KMS-11 (cell line): ENCODE data around the gene MAPK1.
"Not testable (repeated sequence)": the region's sequence is repeated elsewhere in the genome, so short reads cannot be mapped to it uniquely, and the experiment has no call there.

Experiments
- H2AFZ ChIP-seq: fragments of 200-600 bp; sonication (generic); 2 replicates; pipeline ENCODE4 v1.6.1; 2016; ENCODE audit warnings: antibody characterized with exemption, mixed run types, low read depth
- H3K27ac ChIP-seq: fragments of 200-600 bp; sonication (generic); 2 replicates; pipeline ENCODE4 v1.6.1; 2016; ENCODE audit warnings: mild to moderate bottlenecking, mixed run types
- H3K27me3 ChIP-seq: fragments of 200-600 bp; sonication (generic); 2 replicates; pipeline ENCODE4 v1.6.1; 2017; ENCODE audit warnings: mild to moderate bottlenecking, low read depth, mixed run types, moderate library complexity; ENCODE audit not compliant: insufficient read depth
- H3K36me3 ChIP-seq: fragments of 200-600 bp; sonication (generic); 2 replicates; pipeline ENCODE4 v1.6.1; 2017; ENCODE audit warnings: mild to moderate bottlenecking, mixed run types; ENCODE audit not compliant: insufficient read depth
- H3K4me1 ChIP-seq: fragments of 200-600 bp; sonication (generic); 2 replicates; pipeline ENCODE4 v1.6.1; 2016; ENCODE audit warnings: mild to moderate bottlenecking, low read depth, mixed run types; ENCODE audit not compliant: poor library complexity, severe bottlenecking
- H3K4me2 ChIP-seq: fragments of 200-600 bp; sonication (generic); 2 replicates; pipeline ENCODE4 v1.7.0; 2016; ENCODE audit warnings: mild to moderate bottlenecking, mixed run types
- H3K4me3 ChIP-seq: fragments of 200-600 bp; sonication (generic); IDR thresholded peaks from 2 replicates; pipeline ENCODE4 v1.6.1; 2017; ENCODE audit warnings: low read depth, low read length, mixed read lengths; ENCODE audit not compliant: insufficient read depth
- H3K79me2 ChIP-seq: fragments of 200-600 bp; sonication (generic); 2 replicates; pipeline ENCODE4 v1.6.1; 2016; ENCODE audit warnings: low read depth, mixed run types; ENCODE audit not compliant: insufficient read depth
- H3K9ac ChIP-seq: fragments of 200-600 bp; sonication (generic); 2 replicates; pipeline ENCODE4 v1.6.1; 2016; ENCODE audit warnings: mild to moderate bottlenecking, mixed run types
- H4K20me1 ChIP-seq: fragments of 200-600 bp; sonication (generic); 2 replicates; pipeline ENCODE4 v1.6.1; 2016; ENCODE audit warnings: mild to moderate bottlenecking, mixed run types; ENCODE audit not compliant: insufficient read depth
- CTCF ChIP-seq: fragments of 200-600 bp; sonication (generic); conservative IDR thresholded peaks from 2 replicates; pipeline ENCODE4 v1.6.1; 2017; ENCODE audit warnings: low read depth, mild to moderate bottlenecking, antibody characterized with exemption, low read length, moderate library complexity, mixed read lengths

MAPK1 gene

GRCh38 chr22:21909871-21910270, 42.4 kb upstream of the MAPK1 start:
- H3K4me1 ChIP-seq: no peaks in the 10 kb centered on the region
- H2AFZ ChIP-seq: no peak overlapping the region
- TF ChIP-seq CTCF: no peak
- H3K27ac ChIP-seq: no peak overlapping the region
- H3K9ac ChIP-seq: no peak overlapping the region
- H4K20me1 ChIP-seq: no peaks in the 10 kb centered on the region
- no peaks in the 10 kb centered on the region for H3K36me3 ChIP-seq
- H3K27me3 ChIP-seq: no peaks in the 10 kb centered on the region
- no peak overlapping the region for H3K4me3 ChIP-seq
- no peaks in the 10 kb centered on the region for H3K79me2 ChIP-seq
- H3K4me2 ChIP-seq: no peak overlapping the region

DNA sequence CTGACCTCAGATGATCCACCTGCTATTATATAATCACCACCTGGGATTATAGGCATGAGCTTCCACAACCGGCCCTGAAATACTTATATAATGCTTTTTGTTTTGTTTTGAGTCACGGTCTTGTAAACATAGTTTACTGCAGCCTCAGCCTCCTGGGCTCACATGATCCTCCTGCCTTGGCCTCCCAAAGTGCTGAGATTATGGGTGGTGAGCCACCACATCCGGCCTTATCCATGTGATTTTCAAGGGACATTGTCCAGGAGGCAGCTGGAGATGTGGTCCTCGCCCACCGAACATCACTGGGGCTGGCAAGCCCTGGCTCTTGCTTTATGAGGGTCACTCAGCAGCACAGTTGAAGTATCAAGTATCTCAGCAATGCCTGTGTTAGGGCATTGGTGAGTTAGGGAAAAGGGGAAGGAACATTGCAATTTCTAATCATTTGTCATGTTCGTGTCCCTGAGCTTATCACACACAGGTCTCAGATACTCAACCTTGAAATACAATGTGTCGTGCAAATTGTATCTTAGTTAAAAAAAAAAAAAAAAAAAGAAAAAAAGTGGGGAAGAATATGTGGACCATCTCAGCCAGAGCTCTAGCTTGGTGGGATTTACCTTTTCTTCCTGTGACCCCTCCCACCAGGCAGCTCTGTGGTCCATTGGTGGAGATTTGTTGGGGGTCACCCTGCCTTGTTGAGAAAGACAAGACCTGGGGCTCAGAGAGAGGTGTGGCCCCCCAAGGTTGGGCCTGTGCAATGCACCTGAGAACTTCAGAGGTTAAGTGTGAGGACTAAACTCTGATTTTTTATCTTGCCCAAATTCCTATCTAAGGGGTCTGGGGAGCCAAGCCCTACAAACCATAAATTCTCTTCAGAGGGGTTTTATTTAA, 40.4 kb upstream of the MAPK1 start:
- TF ChIP-seq CTCF: no peak
- Histone ChIP-seq H2AFZ (no peak overlapping the region), H3K27me3 (no peaks in the 10 kb centered on the region), H4K20me1 (no peaks in the 10 kb centered on the region), H3K27ac (no peak overlapping the region), H3K36me3 (no peaks in the 10 kb centered on the region), H3K9ac (no peak overlapping the region), H3K4me1 (no peaks in the 10 kb centered on the region), H3K4me2 (no peak overlapping the region), H3K4me3 (no peak overlapping the region), H3K79me2 (no peaks in the 10 kb centered on the region)

DNA sequence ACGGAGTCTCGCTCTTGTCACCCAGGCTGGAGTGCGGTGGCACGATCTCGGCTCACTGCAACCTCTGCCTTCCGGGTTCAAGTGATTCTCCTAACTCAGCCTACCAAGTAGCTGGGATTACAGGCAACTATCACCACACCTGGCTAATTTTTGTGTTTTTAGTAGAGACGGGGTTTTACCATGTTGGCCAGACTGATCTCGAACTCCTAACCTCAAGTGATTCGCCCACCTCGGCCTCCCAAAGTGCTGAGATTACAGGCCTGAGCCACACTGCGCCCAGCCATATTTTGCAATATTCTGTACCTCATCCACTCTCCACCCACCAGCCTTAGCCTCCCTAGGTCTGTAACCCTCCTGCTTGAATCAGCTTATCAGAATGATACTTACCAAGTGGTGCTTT, 37.8 kb upstream of the MAPK1 start:
- H3K4me1 ChIP-seq: peaks cover 12% of the 10 kb centered on the region
- not testable (repeated sequence) for H4K20me1 ChIP-seq, H3K79me2 ChIP-seq, H3K27ac ChIP-seq, H2AFZ ChIP-seq, H3K36me3 ChIP-seq, H3K27me3 ChIP-seq, H3K4me2 ChIP-seq, H3K4me3 ChIP-seq, H3K9ac ChIP-seq

DNA sequence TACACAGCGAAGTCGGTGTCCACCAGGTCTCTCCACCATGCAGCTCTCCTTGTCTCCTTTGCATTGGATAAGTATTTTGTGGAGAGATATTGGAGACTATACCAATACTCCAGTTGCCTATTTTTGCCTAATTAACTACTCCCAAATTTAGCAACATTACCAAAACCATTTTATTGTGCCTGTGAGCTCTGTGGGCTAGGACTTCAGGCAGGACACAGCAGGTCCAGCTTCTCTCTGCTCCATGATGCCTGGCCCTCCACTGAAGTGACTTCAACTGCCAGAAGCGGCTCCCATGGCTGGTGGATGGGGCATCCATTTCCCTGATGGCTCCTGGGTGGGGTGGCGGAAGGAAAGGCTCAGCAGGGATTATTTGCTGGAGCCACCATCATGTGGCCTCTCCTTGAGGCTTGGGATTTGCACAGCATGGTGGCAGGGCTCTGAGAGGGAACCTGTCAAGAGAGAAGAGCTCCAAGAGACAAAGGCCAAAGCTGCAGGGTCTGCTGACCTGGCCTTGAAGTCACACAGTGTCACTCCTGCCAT, 36.9 kb upstream of the MAPK1 start:
- Histone ChIP-seq H3K4me2 (no peak overlapping the region), H4K20me1 (no peaks in the 10 kb centered on the region), H3K4me1 (peaks cover 12% of the 10 kb centered on the region), H2AFZ (no peak overlapping the region), H3K4me3 (no peak overlapping the region), H3K36me3 (no peaks in the 10 kb centered on the region), H3K27ac (no peak overlapping the region), H3K9ac (no peak overlapping the region), H3K27me3 (no peaks in the 10 kb centered on the region), H3K79me2 (no peaks in the 10 kb centered on the region)
- no peak for TF ChIP-seq CTCF

DNA sequence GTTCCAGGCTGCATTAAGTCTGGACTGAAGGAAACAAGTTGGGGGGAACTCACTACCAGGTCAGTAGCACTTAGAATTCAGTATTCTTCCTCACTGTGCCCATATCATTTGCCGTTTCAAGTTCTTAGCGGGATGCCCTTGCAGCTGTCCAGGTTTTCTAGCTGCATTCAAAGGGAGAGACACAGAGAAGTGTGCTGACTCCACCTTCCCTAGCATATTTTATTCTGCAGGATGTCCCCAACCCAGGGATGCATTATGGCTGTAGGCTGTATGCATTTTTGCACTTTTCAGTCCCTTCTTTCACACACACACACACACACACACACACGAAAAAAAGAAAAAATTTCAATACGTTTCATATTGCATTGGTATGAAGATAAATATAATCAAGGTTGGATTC, 35.8 kb upstream of the MAPK1 start:
- Histone ChIP-seq H3K36me3 (no peaks in the 10 kb centered on the region), H3K27me3 (no peaks in the 10 kb centered on the region), H3K79me2 (no peaks in the 10 kb centered on the region), H2AFZ (no peak overlapping the region), H3K27ac (no peak overlapping the region), H4K20me1 (no peaks in the 10 kb centered on the region), H3K4me3 (no peak overlapping the region), H3K4me2 (no peak overlapping the region), H3K9ac (no peak overlapping the region), H3K4me1 (peaks cover 12% of the 10 kb centered on the region)
- TF ChIP-seq CTCF: no peak
